Karpas-422 (cell line): ENCODE data around the gene POC1A. TPM values are rescaled to one million over a fixed set of nuclear protein-coding genes. Genes with fewer than 3 reads are reported as not detected.

Experiments used
- DNase-seq: peaks from one replicate; pipeline ENCODE4 v3.0.0-alpha.2; 2015
- H2AFZ ChIP-seq: fragments of 200-600 bp; sonication (generic); 2 replicates; pipeline ENCODE4 v1.6.1; 2014; ENCODE audit warnings: antibody characterized with exemption, low read length, mixed read lengths
- H3K27ac ChIP-seq: fragments of 200-600 bp; sonication (generic); 2 replicates; pipeline ENCODE4 v1.5.1; 2014; ENCODE audit warnings: mild to moderate bottlenecking, low read length, moderate library complexity
- H3K27me3 ChIP-seq: fragments of 200-600 bp; sonication (generic); 2 replicates; pipeline ENCODE4 v1.6.1; 2014; ENCODE audit warnings: low read length, mixed read lengths
- H3K36me3 ChIP-seq: fragments of 200-600 bp; sonication (generic); 2 replicates; pipeline ENCODE4 v1.6.1; 2014; ENCODE audit warnings: low read length, mixed read lengths; ENCODE audit not compliant: insufficient read depth
- H3K4me1 ChIP-seq: fragments of 200-600 bp; sonication (generic); 2 replicates; pipeline ENCODE4 v1.6.1; 2014; ENCODE audit warnings: mild to moderate bottlenecking, low read length, mixed read lengths
- H3K4me2 ChIP-seq: fragments of 200-600 bp; sonication (generic); 2 replicates; pipeline ENCODE4 v1.6.1; 2014; ENCODE audit warnings: low read length, low read depth, mild to moderate bottlenecking; ENCODE audit not compliant: poor library complexity, severe bottlenecking
- H3K4me3 ChIP-seq: fragments of 200-600 bp; sonication (generic); 2 replicates; pipeline ENCODE4 v1.5.1; 2014; ENCODE audit warnings: mild to moderate bottlenecking, antibody characterized with exemption, low read length, mixed read lengths
- H3K79me2 ChIP-seq: fragments of 200-600 bp; sonication (generic); 2 replicates; pipeline ENCODE4 v1.6.1; 2014; ENCODE audit warnings: mild to moderate bottlenecking, low read length, mixed read lengths
- H3K9ac ChIP-seq: fragments of 200-600 bp; sonication (generic); 2 replicates; pipeline ENCODE4 v1.6.0; 2014; ENCODE audit warnings: low read length
- H3K9me2 ChIP-seq: fragments of 200-600 bp; sonication (generic), shearing (Covaris generic); replicated peaks from 2 replicates; pipeline ENCODE4 v1.6.0; 2014; ENCODE audit warnings: mild to moderate bottlenecking, low read length, moderate library complexity; ENCODE audit not compliant: insufficient read depth
- H3K9me3 ChIP-seq: fragments of 300-700, 200-600 bp; sonication (generic); 2 replicates; pipeline ENCODE4 v1.6.1; 2014; ENCODE audit warnings: low read length, mixed read lengths
- H4K20me1 ChIP-seq: fragments of 200-600 bp; sonication (generic); 2 replicates; pipeline ENCODE4 v1.6.1; 2014; ENCODE audit warnings: mild to moderate bottlenecking, antibody characterized with exemption, low read length, low read depth; ENCODE audit not compliant: insufficient read depth
- total RNA-seq: library from RNA; depleted of rRNA; stranded (reverse); fragments of >200 nt; shearing (Covaris generic); gene quantifications from 2 replicates; pipeline ENCODE4 v1.2.3, GENCODE V29; 2014; ENCODE audit warnings: low replicate concordance; rRNA removed

POC1A gene
- 12.7 and 18.6 TPM in 2 replicates for total RNA-seq

DNA sequence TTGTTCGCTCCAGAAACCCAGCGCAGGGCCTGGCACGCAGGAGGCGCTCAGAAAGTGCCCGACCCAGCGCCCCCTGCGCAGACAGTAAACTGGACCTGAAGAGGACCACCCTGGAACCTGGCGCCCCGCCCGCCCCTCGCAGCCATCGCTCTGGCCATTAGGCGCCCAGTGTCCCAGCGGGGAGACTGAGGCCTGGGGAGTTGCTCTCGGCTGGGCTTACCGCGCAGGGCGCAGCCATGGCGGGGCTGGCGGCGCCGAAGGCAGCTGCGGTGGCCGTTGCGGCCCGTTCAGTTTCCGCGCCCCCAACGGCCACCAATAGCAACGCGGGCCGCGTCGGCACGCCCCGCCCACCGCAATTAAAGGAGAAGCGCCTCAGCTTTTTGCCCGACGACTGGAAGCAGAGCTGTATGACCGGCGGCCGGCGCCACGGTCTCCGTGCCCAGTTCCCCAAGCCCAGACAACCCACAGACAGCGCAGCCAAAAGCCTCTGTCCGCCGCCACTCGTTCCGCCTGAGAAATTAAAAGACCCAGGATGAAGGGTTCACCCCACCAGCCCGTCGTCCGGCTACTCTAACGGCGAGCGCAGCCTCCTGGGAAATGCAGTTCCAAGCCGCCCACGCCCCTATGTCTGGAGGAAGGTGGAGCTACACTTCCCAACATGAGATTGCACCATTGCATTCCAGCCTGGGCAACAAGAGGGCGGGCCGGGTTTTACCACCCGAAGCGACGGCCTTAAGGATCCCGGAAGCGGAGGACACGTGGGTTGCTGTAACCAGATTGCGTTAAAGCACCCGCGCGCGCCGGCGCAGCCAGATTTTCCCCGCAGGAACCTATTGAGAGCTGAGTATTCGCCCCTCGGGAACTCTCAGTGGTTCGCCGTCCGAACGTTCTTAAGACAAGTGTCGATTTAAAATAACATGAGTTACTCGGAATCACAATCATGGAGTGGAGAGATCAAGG lies at the start of gene POC1A:
TSS of gene POC1A (minus strand) at position 289 of the 960 bp plus-strand sequence. CDS start at position 238, 51 bp downstream.
- Histone ChIP-seq H3K27ac (peak within 1 kb of the TSS; percentile 71), H3K9ac (peak within 1 kb of the TSS; percentile 83), H3K9me3 (no peaks in the 10 kb centered on the region), H3K36me3 (no peaks in the 10 kb centered on the region), H3K4me2 (peak within 1 kb of the TSS; percentile 77), H3K9me2 (no peaks in the 10 kb centered on the region), H2AFZ (peak within 1 kb of the TSS; percentile 92), H3K4me3 (peak within 1 kb of the TSS; percentile 79), H3K79me2 (peaks cover 15% of the 10 kb centered on the region), H4K20me1 (no peaks in the 10 kb centered on the region), H3K4me1 (peaks cover 17% of the 10 kb centered on the region), H3K27me3 (no peaks in the 10 kb centered on the region)
- peak; percentile 95 for DNase-seq

DNA sequence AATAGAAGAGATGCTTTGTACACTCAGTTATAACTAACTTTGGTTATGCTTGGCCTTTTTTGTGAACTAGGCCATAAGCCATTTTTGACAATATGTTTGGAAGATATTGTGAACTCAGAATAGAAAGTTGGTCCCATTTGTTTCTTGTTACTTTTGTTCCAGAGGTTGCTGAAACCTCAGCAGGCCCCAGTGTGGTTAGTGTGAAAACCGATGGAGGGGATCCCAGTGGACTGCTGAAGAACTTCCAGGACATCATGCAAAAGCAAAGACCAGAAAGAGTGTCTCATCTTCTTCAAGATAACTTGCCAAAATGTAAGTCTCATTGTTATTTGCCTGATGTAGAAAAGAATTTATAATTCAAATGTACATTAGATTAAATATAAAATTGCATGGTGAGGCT lies 49.5 kb upstream of the POC1A start:
- Histone ChIP-seq H4K20me1 (0 out of 2 replicates have a peak, but pooled peaks cover 8% of the 10 kb centered on the region), H3K4me1 (peaks cover 41% of the 10 kb centered on the region), H2AFZ (no peak overlapping the region), H3K79me2 (peaks cover 14% of the 10 kb centered on the region), H3K9ac (no peak overlapping the region), H3K36me3 (peaks cover 63% of the 10 kb centered on the region), H3K9me2 (no peaks in the 10 kb centered on the region), H3K27ac (no peak overlapping the region), H3K4me3 (no peak overlapping the region), H3K4me2 (no peak overlapping the region), H3K9me3 (no peaks in the 10 kb centered on the region), H3K27me3 (no peaks in the 10 kb centered on the region)
- DNase-seq: no peak

DNA sequence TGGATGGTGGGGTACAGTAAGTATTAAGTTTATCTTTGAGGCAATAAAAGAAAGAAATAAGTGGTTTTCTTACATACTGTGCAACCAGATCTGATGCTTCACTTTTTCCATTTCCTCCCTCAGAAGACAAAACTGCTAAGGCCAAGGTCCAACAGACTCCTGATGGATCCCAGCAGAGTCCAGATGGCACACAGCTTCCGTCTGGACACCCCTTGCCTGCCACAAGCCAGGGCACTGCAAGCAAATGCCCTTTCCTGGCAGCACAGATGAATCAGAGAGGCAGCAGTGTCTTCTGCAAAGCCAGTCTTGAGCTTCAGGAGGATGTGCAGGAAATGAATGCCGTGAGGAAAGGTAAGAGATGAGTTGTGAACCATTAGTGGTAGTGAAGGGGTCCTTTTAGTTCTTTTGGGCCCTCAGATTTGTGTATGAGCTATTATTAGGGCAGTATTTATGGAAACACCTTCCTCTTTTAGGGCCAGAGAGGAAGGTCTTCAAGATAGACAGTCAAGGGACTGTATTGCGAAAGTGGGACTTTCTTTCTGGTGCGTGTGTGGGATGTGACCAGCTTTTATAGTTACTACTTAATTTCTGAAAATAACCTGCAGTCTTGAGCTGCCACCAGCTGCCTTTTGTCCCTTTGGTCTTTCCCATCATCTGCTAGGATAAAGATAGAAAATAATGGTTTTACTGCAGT lies 48.3 kb upstream of the POC1A start:
- DNase-seq: peak; percentile 64
- Histone ChIP-seq H3K9ac (peak overlapping the region; percentile 54; the same call in 1 of the 2 replicates), H2AFZ (no peak overlapping the region), H3K79me2 (peaks cover 21% of the 10 kb centered on the region), H3K36me3 (peaks cover 52% of the 10 kb centered on the region), H4K20me1 (no peaks in the 10 kb centered on the region; the same call in 1 of the 2 replicates), H3K27me3 (no peaks in the 10 kb centered on the region), H3K27ac (peak overlapping the region; percentile 75), H3K9me3 (no peaks in the 10 kb centered on the region), H3K4me3 (peak overlapping the region; percentile 10; the same call in 1 of the 2 replicates), H3K9me2 (no peaks in the 10 kb centered on the region), H3K4me1 (peaks cover 46% of the 10 kb centered on the region), H3K4me2 (peak overlapping the region; percentile 48)

DNA sequence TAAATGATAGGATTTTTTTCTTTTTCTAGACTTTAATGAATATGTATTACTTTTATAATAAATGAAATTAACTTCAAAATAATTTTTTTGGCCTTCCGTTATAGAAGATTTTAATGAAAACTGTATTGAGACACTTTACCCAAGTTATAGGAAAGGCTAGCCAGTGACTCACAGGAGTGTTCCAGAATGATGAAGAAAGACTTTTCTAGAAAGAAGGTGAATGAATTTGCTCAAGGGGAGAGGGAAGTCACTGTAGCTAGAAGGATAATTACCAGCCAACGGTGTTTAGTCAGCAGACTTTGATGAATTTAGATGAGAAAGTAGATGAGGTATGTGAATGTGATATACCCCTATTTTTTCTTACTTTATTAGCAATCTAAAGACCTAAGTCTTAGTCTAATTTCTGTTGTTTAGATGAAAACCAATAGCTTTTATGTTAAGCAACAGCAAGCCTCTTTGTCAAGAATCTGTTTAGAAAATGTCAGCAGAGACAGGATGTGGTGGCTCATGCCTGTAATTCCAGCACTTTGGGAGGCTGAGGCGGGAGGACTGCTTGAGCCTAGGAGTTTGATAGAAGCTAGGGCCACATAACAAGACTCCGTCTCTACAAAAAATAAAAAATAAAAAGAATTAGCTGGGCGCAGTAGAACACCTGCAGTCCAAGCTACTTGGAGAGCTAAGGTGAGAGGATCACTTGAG lies 46.9 kb upstream of the POC1A start:
- Histone ChIP-seq H2AFZ (no peak overlapping the region), H3K27me3 (no peaks in the 10 kb centered on the region), H3K9ac (no peak overlapping the region), H3K4me1 (peaks cover 53% of the 10 kb centered on the region), H3K36me3 (peaks cover 42% of the 10 kb centered on the region; the same call in 1 of the 2 replicates), H3K4me3 (no peak overlapping the region), H3K9me2 (no peaks in the 10 kb centered on the region), H3K27ac (peak overlapping the region; percentile 75), H3K9me3 (no peaks in the 10 kb centered on the region), H4K20me1 (no peaks in the 10 kb centered on the region; the same call in 1 of the 2 replicates), H3K4me2 (peak overlapping the region; percentile 48), H3K79me2 (peaks cover 21% of the 10 kb centered on the region)
- no peak for DNase-seq

DNA sequence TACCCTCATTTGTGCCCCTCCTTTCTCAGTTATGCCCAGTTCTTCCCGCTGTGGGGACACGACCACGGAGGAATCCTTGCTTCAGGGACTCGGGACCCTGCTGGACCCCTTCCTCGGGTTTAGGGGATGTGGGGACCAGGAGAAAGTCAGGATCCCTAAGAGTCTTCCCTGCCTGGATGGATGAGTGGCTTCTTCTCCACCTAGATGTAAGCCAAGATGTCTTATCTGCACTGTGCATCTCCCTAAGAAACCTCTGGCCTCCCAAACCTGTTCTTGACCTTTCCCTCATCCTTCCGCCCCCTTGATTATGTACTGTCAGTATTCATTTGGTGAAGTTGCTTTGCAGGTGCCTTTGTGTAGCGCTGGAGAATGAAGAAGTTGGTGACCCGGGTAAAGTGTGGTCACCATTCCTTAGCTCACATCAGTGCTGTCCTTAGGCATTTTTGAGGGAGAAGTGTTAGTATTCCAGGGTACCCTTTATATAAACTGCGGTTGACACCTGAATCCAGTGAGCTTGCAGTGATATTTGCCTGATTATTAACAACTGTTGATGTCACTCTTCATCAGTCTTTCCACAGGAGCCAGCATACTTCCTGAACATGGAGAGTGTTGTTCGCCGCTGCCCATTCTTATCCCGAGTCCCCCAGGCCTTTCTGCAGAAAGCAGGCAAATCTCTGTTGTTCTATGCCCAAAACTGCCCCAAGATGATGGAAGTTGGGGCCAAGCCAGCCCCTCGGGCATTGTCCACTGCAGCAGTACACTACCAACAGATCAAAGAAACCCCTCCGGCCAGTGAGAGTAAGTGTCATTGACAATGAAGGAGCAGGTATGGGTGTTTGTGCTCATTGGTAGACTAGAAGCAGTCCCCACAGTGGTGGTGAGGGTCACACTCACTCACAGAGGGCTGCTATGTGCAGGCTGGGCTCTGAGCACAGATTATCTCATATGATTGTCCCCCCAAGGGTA lies 44.7 kb upstream of the POC1A start:
- H3K9me3 ChIP-seq: no peaks in the 10 kb centered on the region
- no peaks in the 10 kb centered on the region for H3K27me3 ChIP-seq
- peak overlapping the region; percentile 92 for H3K4me2 ChIP-seq
- H3K9me2 ChIP-seq: no peaks in the 10 kb centered on the region
- no peak for DNase-seq
- H3K4me1 ChIP-seq: peaks cover 53% of the 10 kb centered on the region
- no peaks in the 10 kb centered on the region; the same call in 1 of the 2 replicates for H4K20me1 ChIP-seq
- H3K36me3 ChIP-seq: peaks cover 21% of the 10 kb centered on the region; the same call in 1 of the 2 replicates
- peaks cover 21% of the 10 kb centered on the region for H3K79me2 ChIP-seq
- H2AFZ ChIP-seq: peak overlapping the region; percentile 65; the same call in 1 of the 2 replicates
- peak overlapping the region; percentile 66 for H3K27ac ChIP-seq
- H3K9ac ChIP-seq: peak overlapping the region; percentile 97
- H3K4me3 ChIP-seq: peak overlapping the region; percentile 97

DNA sequence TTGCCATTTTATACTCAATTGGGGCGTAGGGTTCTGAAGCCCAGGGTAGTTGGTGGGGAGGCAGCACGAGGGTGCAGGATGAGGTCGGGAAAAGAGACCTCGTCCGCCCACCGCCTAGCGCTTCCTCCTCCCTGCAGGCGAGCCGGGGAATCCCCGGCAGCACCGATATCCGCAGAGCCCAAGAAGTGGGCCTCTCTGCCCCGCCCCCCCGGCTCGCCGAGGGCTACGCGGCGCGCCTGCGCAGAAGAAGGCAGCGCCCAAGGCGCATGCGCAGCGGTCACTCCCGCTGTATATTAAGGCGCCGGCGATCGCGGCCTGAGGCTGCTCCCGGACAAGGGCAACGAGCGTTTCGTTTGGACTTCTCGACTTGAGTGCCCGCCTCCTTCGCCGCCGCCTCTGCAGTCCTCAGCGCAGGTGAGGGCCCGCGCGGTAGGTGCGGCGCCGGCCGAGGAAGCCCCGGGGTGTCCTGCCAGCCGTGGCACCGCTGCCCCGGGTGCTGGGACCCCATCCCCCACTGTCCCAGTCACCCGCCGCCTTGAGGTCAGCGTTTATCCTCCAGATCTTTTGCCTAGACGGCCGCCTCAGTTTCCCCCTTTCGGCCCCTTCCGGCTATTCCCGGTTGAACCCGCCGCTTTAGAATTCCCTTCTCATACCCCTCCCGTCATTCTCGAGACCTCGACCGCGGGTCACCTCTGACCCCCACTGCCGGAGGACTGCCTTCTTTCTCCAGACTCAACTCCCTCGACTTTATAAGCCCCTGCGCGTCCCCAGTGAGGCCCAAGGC lies 43.8 kb upstream of the POC1A start, which contains the start of gene ALAS1:
TSS of gene ALAS1 (plus strand) at position 319 of the 784 bp plus-strand sequence. CDS start 1,082 bp downstream, outside the sequence.
- H3K4me2 ChIP-seq: peak within 1 kb of the TSS; percentile 92
- no peaks in the 10 kb centered on the region; the same call in 1 of the 2 replicates for H4K20me1 ChIP-seq
- peak within 1 kb of the TSS; percentile 97 for H3K9ac ChIP-seq
- no peaks in the 10 kb centered on the region for H3K27me3 ChIP-seq
- peak within 1 kb of the TSS; percentile 73; the same call in 1 of the 2 replicates for H2AFZ ChIP-seq
- peaks cover 15% of the 10 kb centered on the region; the same call in 1 of the 2 replicates for H3K36me3 ChIP-seq
- peak within 1 kb of the TSS; percentile 97 for H3K4me3 ChIP-seq
- no peaks in the 10 kb centered on the region for H3K9me2 ChIP-seq
- peaks cover 21% of the 10 kb centered on the region for H3K79me2 ChIP-seq
- H3K27ac ChIP-seq: peak within 1 kb of the TSS; percentile 66
- peak; percentile 94 for DNase-seq
- peaks cover 48% of the 10 kb centered on the region for H3K4me1 ChIP-seq
- H3K9me3 ChIP-seq: no peaks in the 10 kb centered on the region
